ENCODE measurements around the gene TBCA.

Gene TBCA

GRCh38 chr5:77778881-77779438 lies 2.8 kb upstream of the TBCA start:
- no peak for DNase-seq (ENCODE audit: low spot score)
- TF ChIP-seq, protein P1, sequence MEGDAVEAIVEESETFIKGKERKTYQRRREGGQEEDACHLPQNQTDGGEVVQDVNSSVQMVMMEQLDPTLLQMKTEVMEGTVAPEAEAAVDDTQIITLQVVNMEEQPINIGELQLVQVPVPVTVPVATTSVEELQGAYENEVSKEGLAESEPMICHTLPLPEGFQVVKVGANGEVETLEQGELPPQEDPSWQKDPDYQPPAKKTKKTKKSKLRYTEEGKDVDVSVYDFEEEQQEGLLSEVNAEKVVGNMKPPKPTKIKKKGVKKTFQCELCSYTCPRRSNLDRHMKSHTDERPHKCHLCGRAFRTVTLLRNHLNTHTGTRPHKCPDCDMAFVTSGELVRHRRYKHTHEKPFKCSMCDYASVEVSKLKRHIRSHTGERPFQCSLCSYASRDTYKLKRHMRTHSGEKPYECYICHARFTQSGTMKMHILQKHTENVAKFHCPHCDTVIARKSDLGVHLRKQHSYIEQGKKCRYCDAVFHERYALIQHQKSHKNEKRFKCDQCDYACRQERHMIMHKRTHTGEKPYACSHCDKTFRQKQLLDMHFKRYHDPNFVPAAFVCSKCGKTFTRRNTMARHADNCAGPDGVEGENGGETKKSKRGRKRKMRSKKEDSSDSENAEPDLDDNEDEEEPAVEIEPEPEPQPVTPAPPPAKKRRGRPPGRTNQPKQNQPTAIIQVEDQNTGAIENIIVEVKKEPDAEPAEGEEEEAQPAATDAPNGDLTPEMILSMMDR (IDR thresholded peaks at IDR 0.05; ENCODE audit: extremely low read depth, missing control alignments): no peak

- no peak for DNase-seq (ENCODE audit: low spot score)
- TF ChIP-seq, protein P1 (IDR thresholded peaks at IDR 0.05; ENCODE audit: extremely low read depth, missing control alignments): no peak
These were observed 2.3 kb upstream of the TBCA start for GRCh38 chr5:77778398-77778797.

GRCh38 chr5:77777911-77778310 lies 1.8 kb upstream of the TBCA start:
- no peak for DNase-seq (ENCODE audit: low spot score)
- TF ChIP-seq, protein P1 (IDR thresholded peaks at IDR 0.05; ENCODE audit: extremely low read depth, missing control alignments): no peak

GRCh38 chr5:77777281-77777892 lies 1.2 kb upstream of the TBCA start:
- no peak for DNase-seq (ENCODE audit: low spot score)
- TF ChIP-seq, protein P1 (IDR thresholded peaks at IDR 0.05; ENCODE audit: extremely low read depth, missing control alignments): no peak

GRCh38 chr5:77776554-77777206 lies 541 bp upstream of the TBCA start:
- TF ChIP-seq, protein P1 (IDR thresholded peaks at IDR 0.05; ENCODE audit: extremely low read depth, missing control alignments): no peak
- no peak for DNase-seq (ENCODE audit: low spot score)

GRCh38 chr5:77774981-77775789 lies 954 bp downstream of the TBCA start:
- TF ChIP-seq, protein P1 (IDR thresholded peaks at IDR 0.05; ENCODE audit: extremely low read depth, missing control alignments): no peak

More at GRCh38 chr5:77774981-77775789, 954 bp downstream of the TBCA start:
- no peak for DNase-seq (ENCODE audit: low spot score)

Measured in GM20000 (cell line).